ENCODE results near the gene TCF7L2.

- no peak for TF ChIP-seq CTCF (IDR thresholded peaks at IDR 0.05; ENCODE audit: low read depth, low read length)
- no peak for TF ChIP-seq EZH2phosphoT487 (IDR thresholded peaks at IDR 0.05; ENCODE audit: low read depth)
These were observed 182.6 kb downstream of the TCF7L2 start for GRCh38 chr10:113132591-113133121.

Data from OCI-LY3 (cell line).